Activated naive CD8-positive, alpha-beta T cell treated with anti-CD3 and anti-CD28 coated beads, Interleukin-2, amount 10 ng/mL, durations not matched to agents 7 days and 5 days (primary cell): Measurements from ENCODE around the gene KANK2. TPM values are rescaled to one million over a fixed set of nuclear protein-coding genes. Genes with fewer than 3 reads are reported as not detected.
A peak's percentile ranks its signal among the peaks of the same experiment; 100 is the strongest.

Experiments
- ATAC-seq: fragments of 150-1000 bp; cut with Tn5 transposase; one replicate; pipeline ENCODE4 v1.10.0; 2021; ENCODE audit warnings: low read depth, moderate library complexity
- POLR2A ChIA-PET: fragments of 350-600 bp; sonication (Branson Sonifier 250); formaldehyde crosslinking; loops from one replicate; lab custom pipeline; 2021; ENCODE audit warnings: antibody characterized with exemption; lab: Charles Lee
- DNase-seq: peaks from one replicate; pipeline ENCODE4 v3.0.0; 2021
- H3K27ac Mint-ChIP-seq: one replicate; pipeline ENCODE4 v1.8.0; 2022; ENCODE audit warnings: mild to moderate bottlenecking, mixed read lengths
- H3K27me3 Mint-ChIP-seq: one replicate; pipeline ENCODE4 v1.8.0; 2022; ENCODE audit warnings: mild to moderate bottlenecking, moderate library complexity, mixed read lengths
- H3K36me3 Mint-ChIP-seq: one replicate; pipeline ENCODE4 v1.8.0; 2021; ENCODE audit warnings: mild to moderate bottlenecking, mixed read lengths
- H3K4me1 Mint-ChIP-seq: one replicate; pipeline ENCODE4 v1.8.0; 2021; ENCODE audit warnings: mixed read lengths
- H3K4me3 Mint-ChIP-seq: one replicate; pipeline ENCODE4 v1.8.0; 2022; ENCODE audit warnings: mild to moderate bottlenecking, moderate library complexity, mixed read lengths
- H3K9me3 Mint-ChIP-seq: one replicate; pipeline ENCODE4 v1.8.0; 2021; ENCODE audit warnings: mixed read lengths
- total RNA-seq, 2 experiments: library from RNA; stranded (reverse); gene quantifications; one replicate each; pipeline ENCODE4 v1.2.3, GENCODE V29; 2021

Gene KANK2
- 1 to 10 TPM; 5.3 to 7.9 TPM for total RNA-seq

GRCh38 chr19:11197291-11198174, at the start of gene KANK2:
Gene KANK2 (minus strand): TSS chr19:11197545. CDS start chr19:11194511, 3,034 bp downstream.
- POLR2A ChIA-PET, result interaction anchor here (1.0 kb wide), 1 partner anchor 82 kb away, joined by 3 read pairs; no protein-coding TSS in a partner anchor
- H3K4me1 Mint-ChIP-seq, result peaks cover 5% of the 10 kb centered on the region
- DNase-seq (peak; percentile 92), ATAC-seq (peak; percentile 78)
- H3K27ac Mint-ChIP-seq, result peak within 1 kb of the TSS; percentile 54
- no peaks in the 10 kb centered on the region for H3K9me3 Mint-ChIP-seq
- no peaks in the 10 kb centered on the region for H3K36me3 Mint-ChIP-seq
- H3K27me3 Mint-ChIP-seq, result peaks cover 12% of the 10 kb centered on the region
- peak within 1 kb of the TSS; percentile 85 for H3K4me3 Mint-ChIP-seq

GRCh38 chr19:11246941-11247340, 49.6 kb upstream of the KANK2 start:
- H3K4me3 Mint-ChIP-seq, result no peak overlapping the region
- peaks cover 3% of the 10 kb centered on the region for H3K4me1 Mint-ChIP-seq
- H3K27ac Mint-ChIP-seq, result no peak overlapping the region
- POLR2A ChIA-PET, result no interaction called here
- DNase-seq, result no peak
- no peaks in the 10 kb centered on the region for H3K9me3 Mint-ChIP-seq
- no peaks in the 10 kb centered on the region for H3K36me3 Mint-ChIP-seq
- H3K27me3 Mint-ChIP-seq, result peaks cover 6% of the 10 kb centered on the region
- no peak for ATAC-seq

GRCh38 chr19:11244846-11245589, 47.7 kb upstream of the KANK2 start:
- H3K27me3 Mint-ChIP-seq, result peaks cover 8% of the 10 kb centered on the region
- no peaks in the 10 kb centered on the region for H3K9me3 Mint-ChIP-seq
- no peak overlapping the region for H3K27ac Mint-ChIP-seq
- peaks cover 3% of the 10 kb centered on the region for H3K4me1 Mint-ChIP-seq
- no peak overlapping the region for H3K4me3 Mint-ChIP-seq
- no peaks in the 10 kb centered on the region for H3K36me3 Mint-ChIP-seq
- ATAC-seq (no peak), DNase-seq (no peak)
- POLR2A ChIA-PET, result no interaction called here

GRCh38 chr19:11243798-11244169, 46.4 kb upstream of the KANK2 start:
- ATAC-seq (no peak), DNase-seq (no peak)
- Mint-ChIP-seq H3K27ac (no peak overlapping the region), H3K27me3 (peaks cover 8% of the 10 kb centered on the region), H3K9me3 (no peaks in the 10 kb centered on the region), H3K4me1 (peaks cover 3% of the 10 kb centered on the region), H3K36me3 (no peaks in the 10 kb centered on the region), H3K4me3 (peak overlapping the region; percentile 49)
- POLR2A ChIA-PET, result interaction anchor here (0.6 kb wide), 1 partner anchor 199 kb away, joined by 4 read pairs; no protein-coding TSS in a partner anchor

- DNase-seq (peak; percentile 90), ATAC-seq (peak; percentile 87)
- no peak overlapping the region for H3K27ac Mint-ChIP-seq
- no peaks in the 10 kb centered on the region for H3K9me3 Mint-ChIP-seq
- POLR2A ChIA-PET, result no interaction called here
- peak overlapping the region; percentile 49 for H3K4me3 Mint-ChIP-seq
- H3K4me1 Mint-ChIP-seq, result peaks cover 3% of the 10 kb centered on the region
- H3K36me3 Mint-ChIP-seq, result no peaks in the 10 kb centered on the region
- H3K27me3 Mint-ChIP-seq, result peaks cover 8% of the 10 kb centered on the region
Observed at GRCh38 chr19:11242864-11243797, 45.8 kb upstream of the KANK2 start.

GRCh38 chr19:11242025-11242424, 44.7 kb upstream of the KANK2 start:
- no peak overlapping the region for H3K4me3 Mint-ChIP-seq
- peaks cover 3% of the 10 kb centered on the region for H3K4me1 Mint-ChIP-seq
- ATAC-seq (no peak), DNase-seq (no peak)
- no peaks in the 10 kb centered on the region for H3K36me3 Mint-ChIP-seq
- no peak overlapping the region for H3K27ac Mint-ChIP-seq
- POLR2A ChIA-PET, result no interaction called here
- H3K9me3 Mint-ChIP-seq, result peaks cover under 1% of the 10 kb centered on the region
- H3K27me3 Mint-ChIP-seq, result peaks cover 8% of the 10 kb centered on the region

GRCh38 chr19:11240008-11240444, 42.7 kb upstream of the KANK2 start:
- peaks cover 8% of the 10 kb centered on the region for H3K27me3 Mint-ChIP-seq
- no peaks in the 10 kb centered on the region for H3K36me3 Mint-ChIP-seq
- H3K9me3 Mint-ChIP-seq, result peaks cover 1% of the 10 kb centered on the region
- POLR2A ChIA-PET, result no interaction called here
- H3K27ac Mint-ChIP-seq, result no peak overlapping the region
- no peak overlapping the region for H3K4me3 Mint-ChIP-seq
- DNase-seq (no peak), ATAC-seq (no peak)
- H3K4me1 Mint-ChIP-seq, result peaks cover 3% of the 10 kb centered on the region

GRCh38 chr19:11239377-11240000, 42.1 kb upstream of the KANK2 start, which contains the start of gene ANGPTL8:
Gene ANGPTL8 (plus strand): TSS chr19:11239619. CDS start chr19:11239638, 19 bp downstream.
- H3K27me3 Mint-ChIP-seq, result peaks cover 8% of the 10 kb centered on the region
- DNase-seq, result no peak
- H3K9me3 Mint-ChIP-seq, result peaks cover 1% of the 10 kb centered on the region
- H3K36me3 Mint-ChIP-seq, result no peaks in the 10 kb centered on the region
- no peak for ATAC-seq
- no peak within 1 kb of the TSS for H3K27ac Mint-ChIP-seq
- no peak within 1 kb of the TSS for H3K4me3 Mint-ChIP-seq
- peaks cover 3% of the 10 kb centered on the region for H3K4me1 Mint-ChIP-seq
- POLR2A ChIA-PET, result no interaction called here

GRCh38 chr19:11238781-11239376, 41.5 kb upstream of the KANK2 start:
- POLR2A ChIA-PET, result no interaction called here
- DNase-seq (no peak), ATAC-seq (no peak)
- no peak overlapping the region for H3K4me3 Mint-ChIP-seq
- peaks cover 6% of the 10 kb centered on the region for H3K27me3 Mint-ChIP-seq
- H3K9me3 Mint-ChIP-seq, result peaks cover 1% of the 10 kb centered on the region
- H3K36me3 Mint-ChIP-seq, result no peaks in the 10 kb centered on the region
- H3K4me1 Mint-ChIP-seq, result peaks cover 3% of the 10 kb centered on the region
- no peak overlapping the region for H3K27ac Mint-ChIP-seq

- DNase-seq, result no peak
- Mint-ChIP-seq H3K27ac (no peak overlapping the region), H3K27me3 (peaks cover 6% of the 10 kb centered on the region), H3K4me3 (no peak overlapping the region), H3K9me3 (peaks cover 1% of the 10 kb centered on the region), H3K4me1 (peaks cover under 1% of the 10 kb centered on the region), H3K36me3 (no peaks in the 10 kb centered on the region)
- POLR2A ChIA-PET, result no interaction called here
- no peak for ATAC-seq
Observed at GRCh38 chr19:11238041-11238440, 40.7 kb upstream of the KANK2 start.

GRCh38 chr19:11237321-11237720, 40.0 kb upstream of the KANK2 start:
- Mint-ChIP-seq H3K4me1 (peaks cover 2% of the 10 kb centered on the region), H3K36me3 (no peaks in the 10 kb centered on the region), H3K27ac (no peak overlapping the region), H3K9me3 (peaks cover 1% of the 10 kb centered on the region), H3K4me3 (no peak overlapping the region), H3K27me3 (peaks cover 4% of the 10 kb centered on the region)
- POLR2A ChIA-PET, result no interaction called here
- no peak for DNase-seq
- no peak for ATAC-seq
